Lung (tissue), 12 donors: Measurements from ENCODE around the gene NAGLU. TPM values are rescaled to one million over a fixed set of nuclear protein-coding genes. Genes with fewer than 3 reads are reported as not detected.

ENCODE experiments used
- ATAC-seq: fragments of 200-7000 bp; cut with Tn5 transposase; one replicate; pipeline ENCODE4 v1.9.1; 2020; ENCODE audit warnings: moderate number of reproducible peaks; ENCODE audit not compliant: insufficient read depth, low FRiP score
- DNase-seq, 3 donors: peaks; one replicate each; pipeline ENCODE4 v3.0.0-alpha.2; 2013 to 2017
- H3K27ac ChIP-seq, 2 donors: one replicate each; pipeline ENCODE4 v1.5.1; 2013; ENCODE audit warnings: mild to moderate bottlenecking in 2 of 2, moderate library complexity in 2 of 2, control low read depth in 1 of 2, inconsistent platforms in 1 of 2, low read depth in 1 of 2, low read length in 1 of 2
- H3K27me3 ChIP-seq, 3 donors: one replicate each; pipeline ENCODE4 v1.5.1; 2013; ENCODE audit warnings: low read length in 2 of 3; ENCODE audit not compliant: control insufficient read depth in 3 of 3, insufficient read depth in 3 of 3
- H3K36me3 ChIP-seq, 4 donors: one replicate each; pipeline ENCODE4 v1.5.1; 2013; ENCODE audit warnings: low read length in 4 of 4, mild to moderate bottlenecking in 1 of 4, moderate library complexity in 1 of 4; ENCODE audit not compliant: control insufficient read depth in 4 of 4, insufficient read depth in 4 of 4
- H3K4me1 ChIP-seq, 5 donors: one replicate each; pipeline ENCODE4 v1.5.1; 2013; ENCODE audit warnings: low read length in 5 of 5, mild to moderate bottlenecking in 2 of 5, moderate library complexity in 1 of 5; ENCODE audit not compliant: control insufficient read depth in 5 of 5, insufficient read depth in 5 of 5
- H3K4me3 ChIP-seq: one replicate; pipeline ENCODE4 v1.5.1; 2013; ENCODE audit warnings: mild to moderate bottlenecking, control low read depth, moderate library complexity
- H3K9ac ChIP-seq, 2 donors: one replicate each; pipeline ENCODE4 v1.5.1; 2013; ENCODE audit warnings: low read length in 2 of 2, control low read depth in 1 of 2; ENCODE audit not compliant: insufficient read depth in 1 of 2
- H3K9me3 ChIP-seq, 4 donors: one replicate each; pipeline ENCODE4 v1.5.1; 2013; ENCODE audit warnings: low read length in 3 of 4, mild to moderate bottlenecking in 1 of 4, moderate library complexity in 1 of 4; ENCODE audit not compliant: control insufficient read depth in 4 of 4, insufficient read depth in 3 of 4
- WGBS, 2 donors: extraction: QIAGEN DNeasy Blood & Tissue Kit; methylation state at CpG; one replicate each; pipeline ENCODE4 v1.1.7; 2013; 5-methylcytosine and 5-hydroxymethylcytosine counted together
- polyA plus RNA-seq, 2 donors: library from polyadenylated mRNA; stranded (reverse); fragments of 200-250 nt; gene quantifications; one replicate each; pipeline ENCODE4 v1.2.1, GENCODE V29; 2013
- total RNA-seq, 2 donors: library from RNA; depleted of rRNA in 1 of 2; stranded (reverse); fragments of >200 nt in 1 of 2; gene quantifications; one replicate each; pipeline ENCODE4 v1.2.1, GENCODE V29; 2014 to 2021
- TF ChIP-seq, protein P1 (sequence below): IDR thresholded peaks from 2 replicates; pipeline ENCODE4 v1.5.1; 2012; ENCODE audit warnings: mild to moderate bottlenecking; ENCODE audit errors: control extremely low read depth, extremely low read depth
- donor health status: control.
- donor health status: control.
- donor health status: Bipolar disorder and iron deficiency.
- donor health status: healthy.
- donor health status: DM: yes; HTN: yes; CAD: no.

The NAGLU gene
- total and polyA plus RNA-seq, 4 donors: 16.8 to 69.8 (median 35.1) TPM

DNA sequence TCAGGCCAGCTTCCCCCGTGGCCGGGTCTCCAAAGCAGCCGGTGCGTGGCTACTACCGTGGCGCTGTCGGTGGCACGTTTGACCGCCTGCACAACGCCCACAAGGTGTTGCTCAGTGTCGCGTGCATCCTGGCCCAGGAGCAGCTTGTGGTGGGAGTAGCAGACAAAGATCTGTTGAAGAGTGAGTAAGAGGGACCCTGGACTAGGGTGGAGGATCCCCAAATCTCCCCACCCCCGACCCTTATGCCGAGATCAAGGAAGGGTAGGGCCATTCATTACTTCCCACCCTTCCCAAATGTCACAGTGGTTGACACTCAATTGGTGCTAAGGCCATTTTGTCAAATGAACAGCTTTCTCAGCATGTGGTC is 27.1 kb downstream of the NAGLU start:
- DNase-seq (no peak), ATAC-seq (no peak)
- Histone ChIP-seq H3K4me1 (peaks cover 3 to 34% (median 18%) of the 10 kb centered on the region in 5 donors), H3K4me3 (peak overlapping the region; percentile 97), H3K27me3 (no peaks in the 10 kb centered on the region), H3K9ac (peak overlapping the region; percentile 24 to 78), H3K9me3 (no peaks in the 10 kb centered on the region), H3K27ac (peak overlapping the region in 1 of 2 donors; percentile 94), H3K36me3 (peaks cover 0 to 22% (median 18%) of the 10 kb centered on the region in 4 donors)
- TF ChIP-seq, protein P1, sequence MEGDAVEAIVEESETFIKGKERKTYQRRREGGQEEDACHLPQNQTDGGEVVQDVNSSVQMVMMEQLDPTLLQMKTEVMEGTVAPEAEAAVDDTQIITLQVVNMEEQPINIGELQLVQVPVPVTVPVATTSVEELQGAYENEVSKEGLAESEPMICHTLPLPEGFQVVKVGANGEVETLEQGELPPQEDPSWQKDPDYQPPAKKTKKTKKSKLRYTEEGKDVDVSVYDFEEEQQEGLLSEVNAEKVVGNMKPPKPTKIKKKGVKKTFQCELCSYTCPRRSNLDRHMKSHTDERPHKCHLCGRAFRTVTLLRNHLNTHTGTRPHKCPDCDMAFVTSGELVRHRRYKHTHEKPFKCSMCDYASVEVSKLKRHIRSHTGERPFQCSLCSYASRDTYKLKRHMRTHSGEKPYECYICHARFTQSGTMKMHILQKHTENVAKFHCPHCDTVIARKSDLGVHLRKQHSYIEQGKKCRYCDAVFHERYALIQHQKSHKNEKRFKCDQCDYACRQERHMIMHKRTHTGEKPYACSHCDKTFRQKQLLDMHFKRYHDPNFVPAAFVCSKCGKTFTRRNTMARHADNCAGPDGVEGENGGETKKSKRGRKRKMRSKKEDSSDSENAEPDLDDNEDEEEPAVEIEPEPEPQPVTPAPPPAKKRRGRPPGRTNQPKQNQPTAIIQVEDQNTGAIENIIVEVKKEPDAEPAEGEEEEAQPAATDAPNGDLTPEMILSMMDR: no peak
- WGBS, 2 donors: 76 to 80% methylated on average over 14 of the region's 14 CpGs

DNA sequence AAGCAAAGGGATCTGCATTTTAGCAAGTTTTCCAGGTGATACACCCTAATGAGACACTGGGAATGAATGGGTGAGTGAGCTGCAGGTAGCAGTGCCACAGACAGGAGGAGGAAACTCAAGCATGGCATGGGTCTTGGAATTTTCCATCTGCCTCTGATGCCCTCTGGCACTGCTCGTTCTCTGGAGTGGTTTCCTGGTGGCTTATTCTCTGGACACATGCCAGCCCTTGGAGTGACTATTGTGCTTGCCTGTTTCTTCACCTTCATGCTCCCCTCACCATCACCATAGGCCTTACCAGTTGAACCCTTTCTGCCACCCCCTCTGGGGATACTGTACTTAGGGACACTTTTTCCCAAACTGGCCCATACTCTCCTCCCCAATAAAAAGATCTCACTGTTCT is 27.5 kb downstream of the NAGLU start:
- 0 to 18% methylated on average over 1 of the region's 1 CpG for WGBS, 2 donors
- peaks cover 3 to 37% (median 18%) of the 10 kb centered on the region in 5 donors for H3K4me1 ChIP-seq
- TF ChIP-seq, protein P1: no peak
- H3K9ac ChIP-seq: peak overlapping the region in 1 of 2 donors; percentile 62
- no peak overlapping the region for H3K4me3 ChIP-seq
- peaks cover 0 to 24% (median 20%) of the 10 kb centered on the region in 4 donors for H3K36me3 ChIP-seq
- peak overlapping the region in 1 of 2 donors; percentile 10 for H3K27ac ChIP-seq
- DNase-seq: no peak
- ATAC-seq: no peak
- no peaks in the 10 kb centered on the region for H3K27me3 ChIP-seq
- H3K9me3 ChIP-seq: no peaks in the 10 kb centered on the region

DNA sequence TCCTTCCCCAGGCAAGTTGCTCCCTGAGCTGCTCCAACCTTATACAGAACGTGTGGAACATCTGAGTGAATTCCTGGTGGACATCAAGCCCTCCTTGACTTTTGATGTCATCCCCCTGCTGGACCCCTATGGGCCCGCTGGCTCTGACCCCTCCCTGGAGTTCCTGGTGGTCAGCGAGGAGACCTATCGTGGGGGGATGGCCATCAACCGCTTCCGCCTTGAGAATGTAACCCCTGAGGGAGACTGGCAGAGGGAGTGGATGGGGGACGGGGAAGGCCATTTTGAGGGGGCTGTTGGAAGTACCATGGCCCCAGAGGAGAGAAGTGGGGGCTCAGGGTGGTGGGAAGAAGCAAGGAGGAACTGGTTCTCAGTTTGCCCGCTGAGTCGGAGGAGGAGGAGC is 27.9 kb downstream of the NAGLU start:
- no peak for DNase-seq
- ATAC-seq: no peak
- TF ChIP-seq, protein P1: no peak
- H3K36me3 ChIP-seq: peaks cover under 1 to 27% (median 24%) of the 10 kb centered on the region in 4 donors
- H3K9me3 ChIP-seq: no peaks in the 10 kb centered on the region
- H3K9ac ChIP-seq: no peak overlapping the region
- peak overlapping the region in 1 of 2 donors; percentile 10 for H3K27ac ChIP-seq
- no peak overlapping the region for H3K4me3 ChIP-seq
- H3K4me1 ChIP-seq: peaks cover 3 to 37% (median 18%) of the 10 kb centered on the region in 5 donors
- no peaks in the 10 kb centered on the region for H3K27me3 ChIP-seq
- 75 to 85% methylated on average over 9 of the region's 9 CpGs for WGBS, 2 donors
